Suppressor macrophage (primary cell): Measurements from ENCODE around the gene DCAF5.
"Not testable (repeated sequence)": the region's sequence is repeated elsewhere in the genome, so short reads cannot be mapped to it uniquely, and the experiment has no call there.

Experiments used
- DNase-seq, 4 experiments: peaks; one replicate each; pipeline ENCODE4 v3.0.0-alpha.2; 2020 to 2022

DCAF5 gene

GRCh38 chr14:69042299-69042698 is 110.6 kb downstream of the DCAF5 start:
- DNase-seq = no peak

GRCh38 chr14:69041783-69042182 is 111.1 kb downstream of the DCAF5 start:
- DNase-seq = no peak

- DNase-seq = peak; percentile 62 to 84 (median 76)
Observed at GRCh38 chr14:69040353-69040752, 112.6 kb downstream of the DCAF5 start.

- peak in 1 of 4 experiments; percentile 27 for DNase-seq
Observed at GRCh38 chr14:69039288-69039628, 113.7 kb downstream of the DCAF5 start.

GRCh38 chr14:69038455-69039287 is 114.2 kb downstream of the DCAF5 start:
- DNase-seq = no peak

GRCh38 chr14:69037790-69038454 is 115.0 kb downstream of the DCAF5 start:
- no peak for DNase-seq

GRCh38 chr14:69036757-69037506 is 116.0 kb downstream of the DCAF5 start:
- DNase-seq = no peak

- no peak for DNase-seq
Observed at GRCh38 chr14:69034612-69035262, 118.2 kb downstream of the DCAF5 start.

- DNase-seq = no peak
Observed at GRCh38 chr14:69027242-69027913, 125.5 kb downstream of the DCAF5 start.

- no peak for DNase-seq
Observed at GRCh38 chr14:69023035-69023434, 129.9 kb downstream of the DCAF5 start.

GRCh38 chr14:69022093-69022492 is 130.8 kb downstream of the DCAF5 start:
- DNase-seq = not testable (repeated sequence)

GRCh38 chr14:69017706-69018105 is 135.2 kb downstream of the DCAF5 start:
- no peak for DNase-seq

GRCh38 chr14:69014829-69015259 is 138.1 kb downstream of the DCAF5 start:
- DNase-seq = peak in 3 of 4 experiments; percentile 40 to 46 (median 45)

- DNase-seq = peak; percentile 93 to 97 (median 96)
Observed at GRCh38 chr14:69013943-69014782, 138.8 kb downstream of the DCAF5 start.

GRCh38 chr14:69012256-69012953 is 140.5 kb downstream of the DCAF5 start:
- DNase-seq = peak; percentile 59 to 78 (median 69)

- peak in 1 of 4 experiments; percentile 12 for DNase-seq
Observed at GRCh38 chr14:69010648-69011047, 142.3 kb downstream of the DCAF5 start.

GRCh38 chr14:69008421-69008884 is 144.5 kb downstream of the DCAF5 start:
- no peak for DNase-seq

GRCh38 chr14:69006346-69006745 is 146.6 kb downstream of the DCAF5 start:
- DNase-seq = no peak

- DNase-seq = peak; percentile 15 to 46 (median 34)
Observed at GRCh38 chr14:69005432-69006148, 147.3 kb downstream of the DCAF5 start.
